22Rv1 (cell line): ENCODE results near the gene RNF11.

ENCODE experiments used
- CTCF ChIP-seq: fragments of 450-650 bp; IDR thresholded peaks from 2 replicates; pipeline ENCODE4 v1.5.1; 2017; ENCODE audit warnings: mild to moderate bottlenecking
- ZFX ChIP-seq: fragments of 450-650 bp; IDR thresholded peaks from 2 replicates; pipeline ENCODE4 v1.6.1; 2017; ENCODE audit warnings: antibody characterized with exemption, borderline replicate concordance

- no peak for TF ChIP-seq ZFX
- TF ChIP-seq CTCF: no peak
Measured at GRCh38 chr1:51270751-51271150, 34.7 kb downstream of the RNF11 start.
